Esophagus squamous epithelium (tissue), 5 donors: ENCODE measurements around the gene PTPRS. TPM values are rescaled to one million over a fixed set of nuclear protein-coding genes. Genes with fewer than 3 reads are reported as not detected.

Source experiments
- DNase-seq: peaks from one replicate; lab custom pipeline; 2025; lab: John Stamatoyannopoulos, UW
- H3K27ac ChIP-seq, 4 donors: fragments of 200-600 bp; sonication (generic); one replicate each; pipeline ENCODE4 v1.5.1; 2016 to 2019; ENCODE audit warnings: mild to moderate bottlenecking in 1 of 4
- H3K27me3 ChIP-seq, 4 donors: fragments of 200-600 bp; sonication (generic); 1 replicate in 3 of 4; 2 replicates in 1 of 4; pipeline versions ENCODE4 v1.5.1 to v1.6.0; 2017 to 2021; ENCODE audit warnings: antibody characterized with exemption in 1 of 4
- H3K36me3 ChIP-seq, 3 donors: fragments of 200-600 bp; sonication (generic); one replicate each; pipeline ENCODE4 v1.5.1; 2016 to 2019
- H3K4me1 ChIP-seq, 3 donors: fragments of 200-600 bp; sonication (generic); one replicate each; pipeline ENCODE4 v1.5.1; 2017 to 2019
- H3K4me3 ChIP-seq, 4 donors: fragments of 200-600 bp; sonication (generic); 1 replicate in 3 of 4; 2 replicates in 1 of 4; pipeline ENCODE4 v1.5.1; 2016 to 2019; ENCODE audit warnings: mild to moderate bottlenecking in 2 of 4, moderate library complexity in 1 of 4
- H3K9me3 ChIP-seq, 3 donors: fragments of 200-600 bp; sonication (generic); one replicate each; pipeline ENCODE4 v1.5.1; 2016 to 2019
- POLR2A ChIP-seq, 4 donors: fragments of 450-650 bp; IDR thresholded peaks; one replicate each; pipeline ENCODE4 v1.6.1; 2017; ENCODE audit warnings: antibody characterized with exemption in 4 of 4, mild to moderate bottlenecking in 4 of 4, moderate library complexity in 3 of 4
- WGBS, 2 donors: methylation state at CpG; one replicate each; pipeline ENCODE4 v1.1.5; 2018; 5-methylcytosine and 5-hydroxymethylcytosine counted together
- intact Hi-C: fragments of 100-400 bp; cut with DNase I; formaldehyde crosslinking; loops from one replicate; pipeline ENCODE4 v1.15.0; 2022
- total RNA-seq, 4 donors: library from RNA; depleted of rRNA; stranded (reverse); fragments of >200 nt; gene quantifications; one replicate each; pipeline ENCODE4 v1.1.0, GENCODE V29; 2016
- TF ChIP-seq, protein P1 (sequence below), 6 experiments: fragments of 450-650 bp in 4 of 6; fragments of 200-600 bp in 2 of 6; sonication (generic) in 2 of 6; IDR thresholded peaks; one replicate each; pipeline ENCODE4 v1.5.1; 2016 to 2019; ENCODE audit warnings: antibody characterized with exemption in 6 of 6, mild to moderate bottlenecking in 4 of 6, moderate library complexity in 4 of 6
- donor health status: DM: yes; HTN: yes; CAD: no.

Gene PTPRS
- total RNA-seq, 4 donors from 2014 or later = 61.7 to 173 (median 86.6) TPM

DNA sequence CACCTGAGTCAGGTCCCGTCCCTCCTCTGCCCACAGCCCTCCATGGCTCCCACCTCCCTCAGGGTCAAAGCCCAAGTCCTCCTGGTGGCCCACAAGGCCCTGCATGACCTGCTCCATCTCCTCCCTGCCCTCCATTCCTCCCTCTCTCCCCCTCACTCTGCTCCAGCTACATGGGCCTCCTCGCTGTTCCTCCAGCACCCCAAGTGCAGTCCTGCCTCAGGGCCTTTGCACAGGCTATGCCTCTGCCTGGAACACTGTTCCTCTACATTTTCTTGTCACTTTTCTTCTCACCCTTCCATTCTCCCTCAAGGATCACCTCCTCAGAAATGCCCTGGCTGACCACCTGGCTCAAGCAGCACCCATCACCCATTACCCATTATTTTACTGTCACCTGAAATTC lies 41.5 kb downstream of the PTPRS start:
- Histone ChIP-seq H3K27me3 (peaks cover 0 to under 1% (median 0%) of the 10 kb centered on the region in 4 donors), H3K27ac (peak overlapping the region in 3 of 4 donors; percentile 5 to 27 (median 20)), H3K4me3 (no peak overlapping the region), H3K4me1 (peaks cover 0 to 21% (median under 1%) of the 10 kb centered on the region in 3 donors), H3K36me3 (no peaks in the 10 kb centered on the region), H3K9me3 (no peaks in the 10 kb centered on the region)
- intact Hi-C loops = no loop called here
- WGBS, 2 donors = 86 to 94% methylated on average over 2 of the region's 2 CpGs
- DNase-seq = no peak
- no peak for TF ChIP-seq POLR2A (IDR thresholded peaks at IDR 0.05)
- TF ChIP-seq, protein P1, sequence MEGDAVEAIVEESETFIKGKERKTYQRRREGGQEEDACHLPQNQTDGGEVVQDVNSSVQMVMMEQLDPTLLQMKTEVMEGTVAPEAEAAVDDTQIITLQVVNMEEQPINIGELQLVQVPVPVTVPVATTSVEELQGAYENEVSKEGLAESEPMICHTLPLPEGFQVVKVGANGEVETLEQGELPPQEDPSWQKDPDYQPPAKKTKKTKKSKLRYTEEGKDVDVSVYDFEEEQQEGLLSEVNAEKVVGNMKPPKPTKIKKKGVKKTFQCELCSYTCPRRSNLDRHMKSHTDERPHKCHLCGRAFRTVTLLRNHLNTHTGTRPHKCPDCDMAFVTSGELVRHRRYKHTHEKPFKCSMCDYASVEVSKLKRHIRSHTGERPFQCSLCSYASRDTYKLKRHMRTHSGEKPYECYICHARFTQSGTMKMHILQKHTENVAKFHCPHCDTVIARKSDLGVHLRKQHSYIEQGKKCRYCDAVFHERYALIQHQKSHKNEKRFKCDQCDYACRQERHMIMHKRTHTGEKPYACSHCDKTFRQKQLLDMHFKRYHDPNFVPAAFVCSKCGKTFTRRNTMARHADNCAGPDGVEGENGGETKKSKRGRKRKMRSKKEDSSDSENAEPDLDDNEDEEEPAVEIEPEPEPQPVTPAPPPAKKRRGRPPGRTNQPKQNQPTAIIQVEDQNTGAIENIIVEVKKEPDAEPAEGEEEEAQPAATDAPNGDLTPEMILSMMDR (IDR thresholded peaks at IDR 0.05) = no peak

DNA sequence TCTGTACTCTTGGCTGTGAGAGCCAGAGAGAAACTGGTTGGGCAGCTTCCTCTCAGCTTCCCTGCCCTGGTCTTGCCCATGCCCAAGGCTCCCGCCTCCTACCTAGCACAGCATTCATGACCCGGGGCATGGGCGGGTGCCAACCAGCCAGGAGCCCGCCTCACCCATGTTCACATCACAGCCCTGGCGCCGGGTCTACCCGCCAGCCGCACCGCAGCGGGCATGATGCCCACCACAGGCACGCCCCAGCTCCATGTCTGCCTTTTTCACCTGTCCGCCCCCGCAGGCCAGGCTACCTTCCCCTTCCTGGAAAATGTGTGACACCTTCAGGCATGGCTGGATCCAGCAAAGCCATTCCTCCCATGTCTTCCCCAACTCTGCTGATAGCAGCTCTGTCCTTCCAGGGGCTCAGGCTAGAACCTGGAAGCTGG lies 42.1 kb downstream of the PTPRS start:
- H3K27ac ChIP-seq = peak overlapping the region; percentile 38 to 60 (median 52)
- H3K9me3 ChIP-seq = no peaks in the 10 kb centered on the region
- intact Hi-C loops = no loop called here
- TF ChIP-seq, protein P1 (IDR thresholded peaks at IDR 0.05) = no peak
- TF ChIP-seq POLR2A (IDR thresholded peaks at IDR 0.05) = no peak
- H3K36me3 ChIP-seq = no peaks in the 10 kb centered on the region
- no peak for DNase-seq
- H3K4me3 ChIP-seq = no peak overlapping the region
- H3K27me3 ChIP-seq = peaks cover 0 to 7% (median 0%) of the 10 kb centered on the region in 4 donors
- WGBS, 2 donors = 56 to 66% methylated on average over 8 to 10 of the region's 13 CpGs
- peaks cover 4 to 28% (median 7%) of the 10 kb centered on the region in 3 donors for H3K4me1 ChIP-seq

DNA sequence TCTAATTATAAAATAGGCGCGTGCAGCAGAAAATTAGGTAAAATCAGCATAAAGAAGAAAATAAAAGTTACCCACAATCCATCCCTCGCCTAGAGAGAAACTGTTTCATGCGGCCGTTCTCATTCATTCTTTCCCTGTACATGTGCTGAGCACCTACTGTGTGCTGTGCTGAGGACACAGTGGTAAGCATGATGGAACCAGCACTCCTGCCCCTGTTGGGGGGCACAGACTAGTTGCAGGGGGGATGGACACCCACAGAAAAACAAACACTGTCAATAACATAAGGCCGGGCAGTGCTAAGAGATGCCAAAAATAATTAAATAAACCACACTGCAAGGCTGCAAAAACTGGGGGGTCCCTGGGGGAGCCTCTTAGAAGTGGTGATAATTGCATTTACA lies 43.3 kb downstream of the PTPRS start:
- WGBS, 2 donors = 82 to 90% methylated on average over 6 of the region's 6 CpGs
- intact Hi-C loops = no loop called here
- Histone ChIP-seq H3K4me1 (peaks cover 7 to 40% (median 14%) of the 10 kb centered on the region in 3 donors), H3K27me3 (peaks cover 0 to 19% (median 0%) of the 10 kb centered on the region in 4 donors), H3K36me3 (no peaks in the 10 kb centered on the region), H3K9me3 (no peaks in the 10 kb centered on the region), H3K4me3 (no peak overlapping the region), H3K27ac (no peak overlapping the region)
- DNase-seq = no peak
- TF ChIP-seq, protein P1 (IDR thresholded peaks at IDR 0.05) = no peak
- no peak for TF ChIP-seq POLR2A (IDR thresholded peaks at IDR 0.05)

DNA sequence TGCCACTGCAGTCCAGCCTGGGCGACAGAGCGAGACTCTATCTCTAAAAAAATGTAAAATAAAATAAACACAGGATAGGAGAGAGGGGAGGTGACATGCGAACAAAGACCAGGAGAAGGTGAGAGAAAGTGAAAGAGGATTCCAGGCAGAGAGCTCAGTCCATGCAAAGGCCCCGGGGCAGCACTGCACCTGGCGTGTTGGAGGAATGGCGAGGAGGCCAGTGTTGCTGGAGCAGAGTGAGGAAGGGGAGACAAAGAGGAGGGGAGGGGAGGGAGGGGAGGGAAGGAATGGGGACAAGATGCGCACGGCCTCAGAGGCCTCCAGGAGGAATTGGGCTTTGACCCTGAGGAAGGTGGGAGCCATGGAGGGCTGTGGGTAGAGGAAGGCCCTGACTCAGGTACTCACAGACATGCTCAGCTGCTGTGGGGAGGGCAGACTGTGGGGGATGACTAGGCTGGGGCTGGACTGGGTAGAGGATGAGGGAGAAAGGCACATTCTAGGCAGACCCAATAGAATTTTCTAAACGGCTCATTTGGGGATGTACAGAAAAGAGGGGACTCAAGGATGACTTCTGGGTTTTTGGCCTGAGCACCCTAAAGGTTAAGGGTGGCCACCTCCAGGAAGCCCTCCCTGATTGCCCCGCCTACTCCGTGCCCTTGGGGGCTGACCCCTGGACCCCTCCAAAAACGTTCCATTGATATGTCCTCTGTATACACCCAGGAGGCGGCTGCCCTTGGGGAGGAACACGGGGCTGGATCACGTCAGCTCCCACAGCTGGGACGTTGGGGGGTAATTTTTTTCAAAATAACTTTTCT lies 43.9 kb downstream of the PTPRS start:
- no peak overlapping the region for H3K27ac ChIP-seq
- WGBS, 2 donors = 75 to 77% methylated on average over 16 of the region's 16 CpGs
- no peak for DNase-seq

More for the DNA sequence above, 43.9 kb downstream of the PTPRS start:
- Histone ChIP-seq H3K4me1 (peaks cover 7 to 46% (median 20%) of the 10 kb centered on the region in 3 donors), H3K4me3 (no peak overlapping the region), H3K27me3 (peaks cover 0 to 25% (median 0%) of the 10 kb centered on the region in 4 donors), H3K9me3 (no peaks in the 10 kb centered on the region), H3K36me3 (no peaks in the 10 kb centered on the region)
- intact Hi-C loops = no loop called here
- no peak for TF ChIP-seq POLR2A (IDR thresholded peaks at IDR 0.05)
- TF ChIP-seq, protein P1 (IDR thresholded peaks at IDR 0.05) = no peak
